ENCODE measurements around the gene SSB.
A peak's percentile ranks its signal among the peaks of the same experiment; 100 is the strongest.
"Not testable (repeated sequence)": the region's sequence is repeated elsewhere in the genome, so short reads cannot be mapped to it uniquely, and the experiment has no call there.

Gene SSB

GRCh38 chr2:169839954-169840746 is 41.5 kb downstream of the SSB start:
- no peak overlapping the region for H3K4me3 ChIP-seq (ENCODE audit: low read depth in 1 of 2, low read length in 2 of 2)
- no peaks in the 10 kb centered on the region for H3K4me1 ChIP-seq (ENCODE audit: insufficient read depth, low read length)
- TF ChIP-seq CTCF (IDR thresholded peaks at IDR 0.05; ENCODE audit: borderline replicate concordance, extremely low read depth, low read length, poor library complexity, severe bottlenecking) (no peak), EZH2 (IDR thresholded peaks at IDR 0.05; ENCODE audit: borderline replicate concordance, low read depth, low read length, severe bottlenecking) (no peak)
- no peak overlapping the region for H2AFZ ChIP-seq (ENCODE audit: low read depth, low read length)
- H3K9me3 ChIP-seq (ENCODE audit: insufficient read depth, low read length, severe bottlenecking): no peaks in the 10 kb centered on the region
- H3K36me3 ChIP-seq (ENCODE audit: insufficient read depth, low read length): peaks cover 8% of the 10 kb centered on the region
- peak overlapping the region; percentile 40; the same call in 1 of the 2 replicates for H3K27ac ChIP-seq (ENCODE audit: low read length)
- H3K27me3 ChIP-seq (ENCODE audit: insufficient read depth, low read length, poor library complexity): no peaks in the 10 kb centered on the region
- peaks cover 65% of the 10 kb centered on the region for H3K79me2 ChIP-seq (ENCODE audit: insufficient read depth, low read length)
- peaks cover 13% of the 10 kb centered on the region for H4K20me1 ChIP-seq (ENCODE audit: insufficient read depth, low read length)
- no peak overlapping the region for H3K4me2 ChIP-seq (ENCODE audit: insufficient read depth, low read length)
- ATAC-seq (ENCODE audit: insufficient read depth, low read depth) (no peak), DNase-seq (no peak)
- no peak overlapping the region for H3K9ac ChIP-seq (ENCODE audit: low read depth, low read length)

- H3K79me2 ChIP-seq (ENCODE audit: insufficient read depth, low read length): peaks cover 63% of the 10 kb centered on the region
- TF ChIP-seq CTCF (IDR thresholded peaks at IDR 0.05; ENCODE audit: borderline replicate concordance, extremely low read depth, low read length, poor library complexity, severe bottlenecking): no peak
- TF ChIP-seq EZH2 (IDR thresholded peaks at IDR 0.05; ENCODE audit: borderline replicate concordance, low read depth, low read length, severe bottlenecking): no peak
- H3K36me3 ChIP-seq (ENCODE audit: insufficient read depth, low read length): peaks cover 8% of the 10 kb centered on the region
- H3K9ac ChIP-seq (ENCODE audit: low read depth, low read length): no peak overlapping the region
- peaks cover 13% of the 10 kb centered on the region for H4K20me1 ChIP-seq (ENCODE audit: insufficient read depth, low read length)
- no peak overlapping the region for H3K4me3 ChIP-seq (ENCODE audit: low read depth in 1 of 2, low read length in 2 of 2)
- no peaks in the 10 kb centered on the region for H3K9me3 ChIP-seq (ENCODE audit: insufficient read depth, low read length, severe bottlenecking)
- H3K27ac ChIP-seq (ENCODE audit: low read length): peak overlapping the region; percentile 40; the same call in 1 of the 2 replicates
- no peaks in the 10 kb centered on the region for H3K4me1 ChIP-seq (ENCODE audit: insufficient read depth, low read length)
- H2AFZ ChIP-seq (ENCODE audit: low read depth, low read length): no peak overlapping the region
- H3K27me3 ChIP-seq (ENCODE audit: insufficient read depth, low read length, poor library complexity): no peaks in the 10 kb centered on the region
- DNase-seq (no peak), ATAC-seq (ENCODE audit: insufficient read depth, low read depth) (no peak)
- no peak overlapping the region for H3K4me2 ChIP-seq (ENCODE audit: insufficient read depth, low read length)
Observed at GRCh38 chr2:169840747-169841142, 42.1 kb downstream of the SSB start.

- peaks cover 63% of the 10 kb centered on the region for H3K79me2 ChIP-seq (ENCODE audit: insufficient read depth, low read length)
- H3K27ac ChIP-seq (ENCODE audit: low read length); H3K36me3 ChIP-seq (ENCODE audit: insufficient read depth, low read length); H3K9me3 ChIP-seq (ENCODE audit: insufficient read depth, low read length, severe bottlenecking); H3K4me2 ChIP-seq (ENCODE audit: insufficient read depth, low read length); H3K4me1 ChIP-seq (ENCODE audit: insufficient read depth, low read length); H3K9ac ChIP-seq (ENCODE audit: low read depth, low read length); ATAC-seq (ENCODE audit: insufficient read depth, low read depth); H3K27me3 ChIP-seq (ENCODE audit: insufficient read depth, low read length, poor library complexity); H3K4me3 ChIP-seq (ENCODE audit: low read depth in 1 of 2, low read length in 2 of 2); DNase-seq; H2AFZ ChIP-seq (ENCODE audit: low read depth, low read length): not testable (repeated sequence)
- peaks cover 13% of the 10 kb centered on the region for H4K20me1 ChIP-seq (ENCODE audit: insufficient read depth, low read length)
Observed at GRCh38 chr2:169841625-169842024, 43.0 kb downstream of the SSB start.

GRCh38 chr2:169845016-169845415 is 46.3 kb downstream of the SSB start:
- H3K4me1 ChIP-seq (ENCODE audit: insufficient read depth, low read length): peaks cover 15% of the 10 kb centered on the region
- no peak for DNase-seq

DNA sequence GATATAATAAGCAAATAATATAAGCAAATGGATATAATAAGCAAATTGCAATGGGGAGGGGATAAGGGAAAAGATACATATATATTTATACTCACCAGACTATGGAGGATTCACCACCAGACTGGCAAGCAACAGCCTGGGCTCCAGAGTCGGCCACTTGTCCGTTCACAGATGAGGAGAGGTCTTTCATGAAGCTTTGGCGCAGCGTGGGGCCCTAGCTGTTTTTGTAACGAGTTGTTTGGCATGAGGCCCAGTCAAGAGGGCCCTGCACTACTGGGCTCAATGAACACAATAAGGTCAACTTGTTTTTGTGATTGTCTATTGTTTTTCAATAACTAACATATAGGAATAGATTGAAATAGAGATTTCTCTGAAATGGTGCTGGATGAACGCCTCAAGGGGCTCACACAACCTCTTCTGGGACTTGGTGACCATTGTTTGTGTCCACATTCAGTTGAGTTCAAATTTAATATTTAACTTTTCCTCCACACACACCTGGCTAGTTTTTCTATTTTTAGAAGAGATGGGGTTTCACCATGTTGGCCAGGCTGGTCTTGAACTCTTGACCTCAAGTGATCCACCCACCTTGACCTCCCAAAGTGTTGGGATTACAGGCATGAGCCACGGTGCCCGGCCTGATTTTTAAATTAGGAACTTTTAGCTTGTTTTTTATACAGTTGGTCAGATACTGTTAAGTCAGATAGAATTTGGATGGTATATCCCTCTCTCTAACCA is 50.5 kb downstream of the SSB start:
- H3K4me3 ChIP-seq (ENCODE audit: low read depth in 1 of 2, low read length in 2 of 2); H3K9ac ChIP-seq (ENCODE audit: low read depth, low read length); H3K36me3 ChIP-seq (ENCODE audit: insufficient read depth, low read length); DNase-seq; H3K9me3 ChIP-seq (ENCODE audit: insufficient read depth, low read length, severe bottlenecking); H2AFZ ChIP-seq (ENCODE audit: low read depth, low read length); H3K27me3 ChIP-seq (ENCODE audit: insufficient read depth, low read length, poor library complexity); H4K20me1 ChIP-seq (ENCODE audit: insufficient read depth, low read length); ATAC-seq (ENCODE audit: insufficient read depth, low read depth): not testable (repeated sequence)
- Histone ChIP-seq H3K79me2 (ENCODE audit: insufficient read depth, low read length) (peaks cover 68% of the 10 kb centered on the region), H3K4me1 (ENCODE audit: insufficient read depth, low read length) (peaks cover 18% of the 10 kb centered on the region), H3K4me2 (ENCODE audit: insufficient read depth, low read length) (0 out of 2 replicates have a peak overlapping the region, but pooled peaks have one; percentile 7), H3K27ac (ENCODE audit: low read length) (peak overlapping the region; percentile 36; the same call in 1 of the 2 replicates)

More at GRCh38 chr2:169845016-169845415, 46.3 kb downstream of the SSB start:
- Histone ChIP-seq H3K4me3 (ENCODE audit: low read depth in 1 of 2, low read length in 2 of 2) (no peak overlapping the region), H3K79me2 (ENCODE audit: insufficient read depth, low read length) (peaks cover 59% of the 10 kb centered on the region), H4K20me1 (ENCODE audit: insufficient read depth, low read length) (peaks cover 14% of the 10 kb centered on the region), H3K9me3 (ENCODE audit: insufficient read depth, low read length, severe bottlenecking) (no peaks in the 10 kb centered on the region), H3K36me3 (ENCODE audit: insufficient read depth, low read length) (peaks cover 8% of the 10 kb centered on the region), H3K27me3 (ENCODE audit: insufficient read depth, low read length, poor library complexity) (no peaks in the 10 kb centered on the region), H3K4me2 (ENCODE audit: insufficient read depth, low read length) (no peak overlapping the region), H2AFZ (ENCODE audit: low read depth, low read length) (no peak overlapping the region), H3K9ac (ENCODE audit: low read depth, low read length) (no peak overlapping the region), H3K27ac (ENCODE audit: low read length) (no peak overlapping the region)
- ATAC-seq (ENCODE audit: insufficient read depth, low read depth): no peak
- TF ChIP-seq EZH2 (IDR thresholded peaks at IDR 0.05; ENCODE audit: borderline replicate concordance, low read depth, low read length, severe bottlenecking) (no peak), CTCF (IDR thresholded peaks at IDR 0.05; ENCODE audit: borderline replicate concordance, extremely low read depth, low read length, poor library complexity, severe bottlenecking) (no peak)
